Measurements from ENCODE around the gene AKT3. TPM values are rescaled to one million over a fixed set of nuclear protein-coding genes. Genes with fewer than 3 reads are reported as not detected.

The AKT3 gene
- total and polyA plus RNA-seq, 2 experiments from 2014 or later, result 3.5 to 23.4 TPM

DNA sequence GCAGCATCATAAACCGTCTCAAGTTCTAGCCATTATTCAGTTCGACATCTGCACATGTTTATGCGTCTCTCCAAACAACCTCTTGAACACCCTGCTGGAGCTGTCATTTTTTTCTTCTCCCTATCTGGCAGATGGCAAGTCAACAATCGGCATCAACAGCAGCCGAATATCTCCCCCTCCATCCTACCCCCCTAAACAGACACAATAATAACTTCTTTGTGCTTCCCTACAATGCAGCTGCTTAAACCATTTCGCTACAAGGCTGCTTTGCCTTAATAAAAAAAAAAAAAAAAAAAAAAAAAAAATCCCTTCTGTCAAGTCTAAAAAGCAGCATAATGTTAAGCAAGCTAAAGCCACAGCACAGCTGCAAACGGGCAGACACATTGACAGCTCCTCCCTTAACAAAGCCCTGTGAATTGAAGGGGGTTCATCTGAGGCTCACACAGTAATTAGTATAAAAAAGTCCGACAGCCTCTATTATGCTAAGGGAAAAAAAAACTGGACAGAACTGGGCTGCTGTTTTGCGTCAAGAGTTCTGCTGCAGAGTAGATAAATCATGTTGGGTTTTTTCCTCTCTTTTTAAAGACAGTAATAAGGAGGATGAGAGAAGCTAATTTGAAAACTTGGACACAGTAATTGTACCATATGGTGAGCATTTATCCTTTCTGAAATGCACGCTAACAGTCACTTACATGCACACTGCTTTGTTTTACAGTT, 136.4 kb downstream of the AKT3 start:
- Histone ChIP-seq H3K9me3 (ENCODE audit: low read depth) (no peaks in the 10 kb centered on the region), H3K36me3 (no peaks in the 10 kb centered on the region), H3K27ac (no peak overlapping the region), H3K27me3 (no peaks in the 10 kb centered on the region), H3K4me3 (no peak overlapping the region), H3K4me1 (ENCODE audit: low read depth) (peaks cover 6% of the 10 kb centered on the region)
- TF ChIP-seq, protein P1, sequence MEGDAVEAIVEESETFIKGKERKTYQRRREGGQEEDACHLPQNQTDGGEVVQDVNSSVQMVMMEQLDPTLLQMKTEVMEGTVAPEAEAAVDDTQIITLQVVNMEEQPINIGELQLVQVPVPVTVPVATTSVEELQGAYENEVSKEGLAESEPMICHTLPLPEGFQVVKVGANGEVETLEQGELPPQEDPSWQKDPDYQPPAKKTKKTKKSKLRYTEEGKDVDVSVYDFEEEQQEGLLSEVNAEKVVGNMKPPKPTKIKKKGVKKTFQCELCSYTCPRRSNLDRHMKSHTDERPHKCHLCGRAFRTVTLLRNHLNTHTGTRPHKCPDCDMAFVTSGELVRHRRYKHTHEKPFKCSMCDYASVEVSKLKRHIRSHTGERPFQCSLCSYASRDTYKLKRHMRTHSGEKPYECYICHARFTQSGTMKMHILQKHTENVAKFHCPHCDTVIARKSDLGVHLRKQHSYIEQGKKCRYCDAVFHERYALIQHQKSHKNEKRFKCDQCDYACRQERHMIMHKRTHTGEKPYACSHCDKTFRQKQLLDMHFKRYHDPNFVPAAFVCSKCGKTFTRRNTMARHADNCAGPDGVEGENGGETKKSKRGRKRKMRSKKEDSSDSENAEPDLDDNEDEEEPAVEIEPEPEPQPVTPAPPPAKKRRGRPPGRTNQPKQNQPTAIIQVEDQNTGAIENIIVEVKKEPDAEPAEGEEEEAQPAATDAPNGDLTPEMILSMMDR (IDR thresholded peaks at IDR 0.05; ENCODE audit: low read depth, low read length), result no peak
- DNase-seq (ENCODE audit: low read depth in 1 of 2, low spot score in 1 of 2), result peak; percentile 18 to 82

DNA sequence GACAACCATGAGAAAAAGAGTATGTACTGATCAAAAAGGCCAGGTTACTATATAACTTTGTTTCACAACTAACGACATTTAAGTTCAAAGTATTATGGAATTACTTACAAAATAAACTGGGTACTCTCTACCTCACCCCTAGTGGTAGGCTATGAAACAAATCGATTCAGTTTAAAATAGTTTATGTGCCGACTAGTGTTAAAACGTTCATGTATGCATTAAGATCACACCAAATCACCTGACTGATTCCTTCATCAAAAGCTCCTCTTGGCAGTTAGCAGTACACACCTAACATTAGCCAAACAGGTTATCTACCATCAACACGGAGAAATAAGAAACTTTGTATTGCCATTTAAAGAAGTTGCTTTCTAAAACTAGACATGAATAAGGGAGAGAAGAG, 137.1 kb downstream of the AKT3 start:
- H3K27ac ChIP-seq, result no peak overlapping the region
- H3K4me3 ChIP-seq, result no peak overlapping the region
- peak in 1 of 2 donors; percentile 34 for DNase-seq (ENCODE audit: low read depth in 1 of 2, low spot score in 1 of 2)
- peaks cover 6% of the 10 kb centered on the region for H3K4me1 ChIP-seq (ENCODE audit: low read depth)
- no peaks in the 10 kb centered on the region for H3K9me3 ChIP-seq (ENCODE audit: low read depth)
- H3K36me3 ChIP-seq, result no peaks in the 10 kb centered on the region
- TF ChIP-seq, protein P1 (IDR thresholded peaks at IDR 0.05; ENCODE audit: low read depth, low read length), result peak; percentile 36
- no peaks in the 10 kb centered on the region for H3K27me3 ChIP-seq

DNA sequence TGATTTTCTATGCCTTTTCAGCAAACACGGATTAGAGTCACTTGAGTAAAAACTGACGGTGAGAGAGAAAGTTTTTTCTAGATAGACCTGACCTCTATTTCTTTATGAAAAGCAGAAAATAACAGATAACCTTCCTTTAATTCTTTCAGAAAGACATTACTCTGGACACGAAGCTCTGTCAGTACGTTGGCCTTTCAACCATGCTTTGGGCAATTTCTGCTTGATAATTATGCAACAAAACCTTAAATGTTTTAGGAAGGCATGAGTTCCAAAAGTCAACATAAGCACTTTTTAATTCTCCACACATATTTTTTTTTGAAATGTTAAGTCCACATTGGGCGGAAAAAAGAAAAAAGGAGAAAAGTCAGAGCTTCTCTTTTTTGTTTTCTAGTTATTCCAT, 137.8 kb downstream of the AKT3 start:
- H3K36me3 ChIP-seq, result no peaks in the 10 kb centered on the region
- no peaks in the 10 kb centered on the region for H3K27me3 ChIP-seq
- H3K27ac ChIP-seq, result no peak overlapping the region
- no peak for DNase-seq (ENCODE audit: low read depth in 1 of 2, low spot score in 1 of 2)
- H3K4me1 ChIP-seq (ENCODE audit: low read depth), result peaks cover 6% of the 10 kb centered on the region
- H3K9me3 ChIP-seq (ENCODE audit: low read depth), result no peaks in the 10 kb centered on the region
- TF ChIP-seq, protein P1 (IDR thresholded peaks at IDR 0.05; ENCODE audit: low read depth, low read length), result no peak
- no peak overlapping the region for H3K4me3 ChIP-seq

DNA sequence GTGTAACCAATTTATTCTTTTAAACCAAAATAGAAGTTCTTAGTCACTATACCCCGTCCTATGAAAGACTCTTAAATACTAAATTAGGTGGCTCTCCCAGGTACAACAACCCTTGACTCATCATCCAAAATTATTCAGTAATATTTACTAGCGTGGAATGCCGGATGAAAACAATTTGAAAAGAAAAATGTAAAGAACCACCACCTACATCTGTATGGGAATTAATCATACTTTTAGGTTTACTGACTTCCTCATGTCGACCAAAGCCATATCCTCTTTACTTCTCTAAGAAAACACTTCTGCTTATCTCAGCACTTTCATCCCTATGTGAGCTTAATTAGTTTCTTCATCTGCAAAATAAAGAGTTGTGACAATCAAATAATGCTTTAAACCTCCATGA, 139.6 kb downstream of the AKT3 start:
- Histone ChIP-seq H3K4me3 (no peak overlapping the region), H3K36me3 (no peaks in the 10 kb centered on the region), H3K9me3 (ENCODE audit: low read depth) (no peaks in the 10 kb centered on the region), H3K4me1 (ENCODE audit: low read depth) (peaks cover 6% of the 10 kb centered on the region), H3K27ac (no peak overlapping the region), H3K27me3 (no peaks in the 10 kb centered on the region)
- no peak for DNase-seq (ENCODE audit: low read depth in 1 of 2, low spot score in 1 of 2)
- TF ChIP-seq, protein P1 (IDR thresholded peaks at IDR 0.05; ENCODE audit: low read depth, low read length), result no peak

DNA sequence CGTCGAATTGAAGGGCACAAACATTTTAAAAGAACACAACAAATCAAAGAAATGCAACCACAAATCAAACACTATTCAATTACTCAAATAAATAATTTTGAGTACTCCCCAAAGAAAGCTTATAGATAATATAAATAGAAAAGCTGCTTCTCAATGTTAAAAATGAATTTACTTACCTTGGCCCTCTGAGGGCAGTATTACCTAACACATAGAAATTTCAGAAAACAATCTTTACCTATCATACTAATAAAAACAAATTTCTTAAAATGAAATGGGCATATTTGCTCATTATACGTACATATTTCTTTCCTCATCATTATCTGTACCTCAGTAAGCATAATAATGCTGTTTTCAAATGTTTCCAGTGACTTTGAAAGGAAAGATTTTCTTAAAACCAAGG, 141.8 kb downstream of the AKT3 start:
- Histone ChIP-seq H3K4me3 (no peak overlapping the region), H3K4me1 (ENCODE audit: low read depth) (no peaks in the 10 kb centered on the region), H3K9me3 (ENCODE audit: low read depth) (no peaks in the 10 kb centered on the region), H3K27me3 (no peaks in the 10 kb centered on the region), H3K36me3 (no peaks in the 10 kb centered on the region), H3K27ac (no peak overlapping the region)
- peak in 1 of 2 donors; percentile 37 for DNase-seq (ENCODE audit: low read depth in 1 of 2, low spot score in 1 of 2)
- TF ChIP-seq, protein P1 (IDR thresholded peaks at IDR 0.05; ENCODE audit: low read depth, low read length), result peak; percentile 14

Data from cardiac muscle cell (in vitro differentiated cells and primary cell).